ENCODE data around the gene MROH8.

GRCh38 chr20:37163832-37164554 lies 15.4 kb downstream of the MROH8 start:
- TF ChIP-seq, protein P1, sequence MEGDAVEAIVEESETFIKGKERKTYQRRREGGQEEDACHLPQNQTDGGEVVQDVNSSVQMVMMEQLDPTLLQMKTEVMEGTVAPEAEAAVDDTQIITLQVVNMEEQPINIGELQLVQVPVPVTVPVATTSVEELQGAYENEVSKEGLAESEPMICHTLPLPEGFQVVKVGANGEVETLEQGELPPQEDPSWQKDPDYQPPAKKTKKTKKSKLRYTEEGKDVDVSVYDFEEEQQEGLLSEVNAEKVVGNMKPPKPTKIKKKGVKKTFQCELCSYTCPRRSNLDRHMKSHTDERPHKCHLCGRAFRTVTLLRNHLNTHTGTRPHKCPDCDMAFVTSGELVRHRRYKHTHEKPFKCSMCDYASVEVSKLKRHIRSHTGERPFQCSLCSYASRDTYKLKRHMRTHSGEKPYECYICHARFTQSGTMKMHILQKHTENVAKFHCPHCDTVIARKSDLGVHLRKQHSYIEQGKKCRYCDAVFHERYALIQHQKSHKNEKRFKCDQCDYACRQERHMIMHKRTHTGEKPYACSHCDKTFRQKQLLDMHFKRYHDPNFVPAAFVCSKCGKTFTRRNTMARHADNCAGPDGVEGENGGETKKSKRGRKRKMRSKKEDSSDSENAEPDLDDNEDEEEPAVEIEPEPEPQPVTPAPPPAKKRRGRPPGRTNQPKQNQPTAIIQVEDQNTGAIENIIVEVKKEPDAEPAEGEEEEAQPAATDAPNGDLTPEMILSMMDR (IDR thresholded peaks at IDR 0.05), result no peak
- no peak for TF ChIP-seq POLR2A (IDR thresholded peaks at IDR 0.05)
